ENCODE results near the gene MTMR11. TPM values are rescaled to one million over a fixed set of nuclear protein-coding genes. Genes with fewer than 3 reads are reported as not detected.

Gene MTMR11
- total and polyA plus RNA-seq, 2 of the 13 experiments (the other 11 are each of a cell fraction or from before 2014, with no cell fraction given) = 0.49 to 2.8 TPM

DNA sequence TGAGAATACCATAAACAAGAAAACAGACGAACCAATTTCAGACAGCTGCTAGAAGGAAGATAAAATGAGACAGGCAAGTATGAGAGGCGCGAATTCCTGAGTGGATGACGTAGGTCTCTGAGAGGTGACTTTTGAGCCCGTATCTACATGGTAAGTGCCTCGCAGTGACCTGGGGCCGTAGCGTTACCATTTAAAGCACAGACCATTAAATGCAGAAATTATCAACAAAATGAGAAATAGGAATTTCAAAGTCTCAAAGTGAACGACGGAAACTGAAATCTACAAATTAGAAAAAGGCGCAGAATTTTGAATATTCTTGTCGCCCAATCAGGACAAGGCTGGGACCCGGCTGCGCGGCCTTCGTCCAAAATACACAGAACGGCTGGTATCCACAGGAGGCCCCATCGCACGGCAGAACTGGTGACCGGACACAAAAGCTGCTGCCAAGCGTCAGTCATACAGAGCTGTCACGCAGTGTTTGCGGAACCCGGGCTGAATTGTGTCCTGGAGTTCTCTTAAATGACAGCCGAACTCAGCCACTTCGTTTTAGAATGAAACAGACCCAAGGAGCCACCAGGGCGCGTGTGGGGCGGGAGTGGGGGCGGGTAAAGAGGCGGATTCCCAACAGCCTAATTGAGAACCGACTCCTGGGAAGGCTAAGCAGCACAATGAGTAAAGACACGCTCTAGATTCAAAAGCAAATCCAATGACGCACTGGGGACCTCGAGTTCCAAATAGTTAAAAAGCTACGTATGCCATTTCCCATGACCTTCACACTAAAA lies 51.1 kb downstream of the MTMR11 start (continued):
- TF ChIP-seq, protein P1, sequence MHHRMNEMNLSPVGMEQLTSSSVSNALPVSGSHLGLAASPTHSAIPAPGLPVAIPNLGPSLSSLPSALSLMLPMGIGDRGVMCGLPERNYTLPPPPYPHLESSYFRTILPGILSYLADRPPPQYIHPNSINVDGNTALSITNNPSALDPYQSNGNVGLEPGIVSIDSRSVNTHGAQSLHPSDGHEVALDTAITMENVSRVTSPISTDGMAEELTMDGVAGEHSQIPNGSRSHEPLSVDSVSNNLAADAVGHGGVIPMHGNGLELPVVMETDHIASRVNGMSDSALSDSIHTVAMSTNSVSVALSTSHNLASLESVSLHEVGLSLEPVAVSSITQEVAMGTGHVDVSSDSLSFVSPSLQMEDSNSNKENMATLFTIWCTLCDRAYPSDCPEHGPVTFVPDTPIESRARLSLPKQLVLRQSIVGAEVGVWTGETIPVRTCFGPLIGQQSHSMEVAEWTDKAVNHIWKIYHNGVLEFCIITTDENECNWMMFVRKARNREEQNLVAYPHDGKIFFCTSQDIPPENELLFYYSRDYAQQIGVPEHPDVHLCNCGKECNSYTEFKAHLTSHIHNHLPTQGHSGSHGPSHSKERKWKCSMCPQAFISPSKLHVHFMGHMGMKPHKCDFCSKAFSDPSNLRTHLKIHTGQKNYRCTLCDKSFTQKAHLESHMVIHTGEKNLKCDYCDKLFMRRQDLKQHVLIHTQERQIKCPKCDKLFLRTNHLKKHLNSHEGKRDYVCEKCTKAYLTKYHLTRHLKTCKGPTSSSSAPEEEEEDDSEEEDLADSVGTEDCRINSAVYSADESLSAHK (CRISPR knock-in tag; IDR thresholded peaks at IDR 0.05; ENCODE audit: borderline replicate concordance) = no peak
- TF ChIP-seq, protein P2, sequence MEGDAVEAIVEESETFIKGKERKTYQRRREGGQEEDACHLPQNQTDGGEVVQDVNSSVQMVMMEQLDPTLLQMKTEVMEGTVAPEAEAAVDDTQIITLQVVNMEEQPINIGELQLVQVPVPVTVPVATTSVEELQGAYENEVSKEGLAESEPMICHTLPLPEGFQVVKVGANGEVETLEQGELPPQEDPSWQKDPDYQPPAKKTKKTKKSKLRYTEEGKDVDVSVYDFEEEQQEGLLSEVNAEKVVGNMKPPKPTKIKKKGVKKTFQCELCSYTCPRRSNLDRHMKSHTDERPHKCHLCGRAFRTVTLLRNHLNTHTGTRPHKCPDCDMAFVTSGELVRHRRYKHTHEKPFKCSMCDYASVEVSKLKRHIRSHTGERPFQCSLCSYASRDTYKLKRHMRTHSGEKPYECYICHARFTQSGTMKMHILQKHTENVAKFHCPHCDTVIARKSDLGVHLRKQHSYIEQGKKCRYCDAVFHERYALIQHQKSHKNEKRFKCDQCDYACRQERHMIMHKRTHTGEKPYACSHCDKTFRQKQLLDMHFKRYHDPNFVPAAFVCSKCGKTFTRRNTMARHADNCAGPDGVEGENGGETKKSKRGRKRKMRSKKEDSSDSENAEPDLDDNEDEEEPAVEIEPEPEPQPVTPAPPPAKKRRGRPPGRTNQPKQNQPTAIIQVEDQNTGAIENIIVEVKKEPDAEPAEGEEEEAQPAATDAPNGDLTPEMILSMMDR (CRISPR knock-in tag; IDR thresholded peaks at IDR 0.05) = 0 out of 2 replicates have a peak, but pooled peaks have one; percentile 7
- TF ChIP-seq ATF7-NPFF (CRISPR knock-in tag; IDR thresholded peaks at IDR 0.05; ENCODE audit: low read depth) = no peak
- TF ChIP-seq JUND (CRISPR knock-in tag; IDR thresholded peaks at IDR 0.05) = no peak
- no peak for TF ChIP-seq GPN1 (CRISPR knock-in tag; IDR thresholded peaks at IDR 0.05; ENCODE audit: borderline replicate concordance)
- TF ChIP-seq IRF2 (CRISPR knock-in tag; IDR thresholded peaks at IDR 0.05) = 0 out of 2 replicates have a peak, but pooled peaks have one; percentile 0
- TF ChIP-seq SRSF4 (IDR thresholded peaks at IDR 0.05; ENCODE audit: low read depth, low read length, poor library complexity, severe bottlenecking) = no peak
- no peak for TF ChIP-seq ZNF546 (CRISPR knock-in tag; conservative IDR thresholded peaks at IDR 0.05)
- TF ChIP-seq EEA1 (CRISPR knock-in tag; IDR thresholded peaks at IDR 0.05; ENCODE audit: borderline replicate concordance) = no peak
- TF ChIP-seq BHLHE40 (IDR thresholded peaks at IDR 0.05; ENCODE audit: low read length) = no peak
- no peak for TF ChIP-seq ZBTB20 (CRISPR knock-in tag; IDR thresholded peaks at IDR 0.05; ENCODE audit: borderline replicate concordance, low read depth)
- no peak for TF ChIP-seq ADNP (CRISPR knock-in tag; IDR thresholded peaks at IDR 0.05)
- TF ChIP-seq, protein P3, sequence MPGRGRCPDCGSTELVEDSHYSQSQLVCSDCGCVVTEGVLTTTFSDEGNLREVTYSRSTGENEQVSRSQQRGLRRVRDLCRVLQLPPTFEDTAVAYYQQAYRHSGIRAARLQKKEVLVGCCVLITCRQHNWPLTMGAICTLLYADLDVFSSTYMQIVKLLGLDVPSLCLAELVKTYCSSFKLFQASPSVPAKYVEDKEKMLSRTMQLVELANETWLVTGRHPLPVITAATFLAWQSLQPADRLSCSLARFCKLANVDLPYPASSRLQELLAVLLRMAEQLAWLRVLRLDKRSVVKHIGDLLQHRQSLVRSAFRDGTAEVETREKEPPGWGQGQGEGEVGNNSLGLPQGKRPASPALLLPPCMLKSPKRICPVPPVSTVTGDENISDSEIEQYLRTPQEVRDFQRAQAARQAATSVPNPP (CRISPR knock-in tag; IDR thresholded peaks at IDR 0.05) = no peak
- no peak for TF ChIP-seq GTF2F1 (IDR thresholded peaks at IDR 0.05; ENCODE audit: low read length)
- no peak for TF ChIP-seq JUN (CRISPR knock-in tag; IDR thresholded peaks at IDR 0.05)
- no peak for TF ChIP-seq PHB2 (IDR thresholded peaks at IDR 0.05; ENCODE audit: partially characterized antibody)
- TF ChIP-seq SCMH1 (CRISPR knock-in tag; IDR thresholded peaks at IDR 0.05; ENCODE audit: borderline replicate concordance) = no peak
- TF ChIP-seq, protein P4, sequence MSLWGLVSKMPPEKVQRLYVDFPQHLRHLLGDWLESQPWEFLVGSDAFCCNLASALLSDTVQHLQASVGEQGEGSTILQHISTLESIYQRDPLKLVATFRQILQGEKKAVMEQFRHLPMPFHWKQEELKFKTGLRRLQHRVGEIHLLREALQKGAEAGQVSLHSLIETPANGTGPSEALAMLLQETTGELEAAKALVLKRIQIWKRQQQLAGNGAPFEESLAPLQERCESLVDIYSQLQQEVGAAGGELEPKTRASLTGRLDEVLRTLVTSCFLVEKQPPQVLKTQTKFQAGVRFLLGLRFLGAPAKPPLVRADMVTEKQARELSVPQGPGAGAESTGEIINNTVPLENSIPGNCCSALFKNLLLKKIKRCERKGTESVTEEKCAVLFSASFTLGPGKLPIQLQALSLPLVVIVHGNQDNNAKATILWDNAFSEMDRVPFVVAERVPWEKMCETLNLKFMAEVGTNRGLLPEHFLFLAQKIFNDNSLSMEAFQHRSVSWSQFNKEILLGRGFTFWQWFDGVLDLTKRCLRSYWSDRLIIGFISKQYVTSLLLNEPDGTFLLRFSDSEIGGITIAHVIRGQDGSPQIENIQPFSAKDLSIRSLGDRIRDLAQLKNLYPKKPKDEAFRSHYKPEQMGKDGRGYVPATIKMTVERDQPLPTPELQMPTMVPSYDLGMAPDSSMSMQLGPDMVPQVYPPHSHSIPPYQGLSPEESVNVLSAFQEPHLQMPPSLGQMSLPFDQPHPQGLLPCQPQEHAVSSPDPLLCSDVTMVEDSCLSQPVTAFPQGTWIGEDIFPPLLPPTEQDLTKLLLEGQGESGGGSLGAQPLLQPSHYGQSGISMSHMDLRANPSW (CRISPR knock-in tag; IDR thresholded peaks at IDR 0.05; ENCODE audit: borderline replicate concordance) = no peak
- no peak for TF ChIP-seq ATF7 (IDR thresholded peaks at IDR 0.05)
- no peak for TF ChIP-seq ATF7 (CRISPR knock-in tag; IDR thresholded peaks at IDR 0.05)
